Epithelial cell of proximal tubule (primary cell): ENCODE results near the gene NPIPB9. TPM values are rescaled to one million over a fixed set of nuclear protein-coding genes. Genes with fewer than 3 reads are reported as not detected.
A peak's percentile ranks its signal among the peaks of the same experiment; 100 is the strongest.
"Not testable (repeated sequence)": the region's sequence is repeated elsewhere in the genome, so short reads cannot be mapped to it uniquely, and the experiment has no call there.

Experiments used
- DNase-seq: peaks from one replicate; pipeline ENCODE4 v3.0.0-alpha.2; 2011; ENCODE audit warnings: low read depth
- H3K4me3 ChIP-seq: 2 replicates; pipeline ENCODE4 v1.5.1; 2011; ENCODE audit warnings: low read depth, mild to moderate bottlenecking, low read length
- total RNA-seq: library from RNA; depleted of rRNA; stranded (reverse); fragments of >200 nt; gene quantifications from 2 replicates; pipeline ENCODE4 v1.2.3, GENCODE V29; 2015
- TF ChIP-seq, protein P1 (sequence below): conservative IDR thresholded peaks from 2 replicates; pipeline ENCODE4 v1.5.1; 2012; ENCODE audit warnings: low read depth, mild to moderate bottlenecking, low read length

The NPIPB9 gene
- total RNA-seq, 1 donor from 2014 or later = not detected

DNA sequence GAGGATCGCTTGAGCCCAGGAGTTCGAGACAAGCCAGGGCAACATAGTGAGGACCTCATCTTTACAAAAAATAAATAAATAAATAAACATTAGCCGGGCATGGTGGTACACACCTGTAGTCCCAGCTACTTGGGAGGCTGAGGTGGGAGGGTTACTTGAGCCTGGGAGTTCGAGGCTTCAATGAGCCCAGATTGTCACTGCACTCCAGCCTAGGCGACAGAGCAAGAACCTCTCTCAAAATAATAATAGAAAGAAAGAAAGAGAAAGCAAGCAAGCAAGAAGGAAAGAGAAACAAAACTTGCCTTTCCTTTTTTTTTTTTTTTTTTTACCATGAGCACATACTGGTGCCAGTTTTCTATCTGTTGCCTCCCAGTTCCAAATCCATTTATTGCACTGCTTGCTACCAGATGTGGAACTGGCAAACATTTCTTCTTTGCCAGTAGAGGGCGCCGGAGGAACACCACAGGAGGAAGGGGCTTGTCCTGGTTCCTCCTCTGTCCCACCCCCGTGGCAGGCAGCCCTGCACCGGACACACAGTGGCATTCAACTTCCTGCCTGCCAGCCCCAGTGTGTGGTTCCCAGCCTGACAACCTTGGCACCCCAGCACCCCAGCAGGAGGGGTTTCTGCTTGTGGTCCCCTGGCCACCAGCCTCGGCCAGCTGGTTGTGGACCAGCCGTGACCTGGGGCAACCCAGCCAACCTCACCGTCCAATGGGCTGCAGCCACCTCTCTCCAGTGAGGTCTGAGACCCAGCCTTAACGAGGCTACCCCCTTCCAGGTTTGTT, 50.8 kb downstream of the NPIPB9 start:
- peak overlapping the region; percentile 31 for H3K4me3 ChIP-seq
- TF ChIP-seq, protein P1, sequence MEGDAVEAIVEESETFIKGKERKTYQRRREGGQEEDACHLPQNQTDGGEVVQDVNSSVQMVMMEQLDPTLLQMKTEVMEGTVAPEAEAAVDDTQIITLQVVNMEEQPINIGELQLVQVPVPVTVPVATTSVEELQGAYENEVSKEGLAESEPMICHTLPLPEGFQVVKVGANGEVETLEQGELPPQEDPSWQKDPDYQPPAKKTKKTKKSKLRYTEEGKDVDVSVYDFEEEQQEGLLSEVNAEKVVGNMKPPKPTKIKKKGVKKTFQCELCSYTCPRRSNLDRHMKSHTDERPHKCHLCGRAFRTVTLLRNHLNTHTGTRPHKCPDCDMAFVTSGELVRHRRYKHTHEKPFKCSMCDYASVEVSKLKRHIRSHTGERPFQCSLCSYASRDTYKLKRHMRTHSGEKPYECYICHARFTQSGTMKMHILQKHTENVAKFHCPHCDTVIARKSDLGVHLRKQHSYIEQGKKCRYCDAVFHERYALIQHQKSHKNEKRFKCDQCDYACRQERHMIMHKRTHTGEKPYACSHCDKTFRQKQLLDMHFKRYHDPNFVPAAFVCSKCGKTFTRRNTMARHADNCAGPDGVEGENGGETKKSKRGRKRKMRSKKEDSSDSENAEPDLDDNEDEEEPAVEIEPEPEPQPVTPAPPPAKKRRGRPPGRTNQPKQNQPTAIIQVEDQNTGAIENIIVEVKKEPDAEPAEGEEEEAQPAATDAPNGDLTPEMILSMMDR = peak; percentile 51
- not testable (repeated sequence) for DNase-seq

DNA sequence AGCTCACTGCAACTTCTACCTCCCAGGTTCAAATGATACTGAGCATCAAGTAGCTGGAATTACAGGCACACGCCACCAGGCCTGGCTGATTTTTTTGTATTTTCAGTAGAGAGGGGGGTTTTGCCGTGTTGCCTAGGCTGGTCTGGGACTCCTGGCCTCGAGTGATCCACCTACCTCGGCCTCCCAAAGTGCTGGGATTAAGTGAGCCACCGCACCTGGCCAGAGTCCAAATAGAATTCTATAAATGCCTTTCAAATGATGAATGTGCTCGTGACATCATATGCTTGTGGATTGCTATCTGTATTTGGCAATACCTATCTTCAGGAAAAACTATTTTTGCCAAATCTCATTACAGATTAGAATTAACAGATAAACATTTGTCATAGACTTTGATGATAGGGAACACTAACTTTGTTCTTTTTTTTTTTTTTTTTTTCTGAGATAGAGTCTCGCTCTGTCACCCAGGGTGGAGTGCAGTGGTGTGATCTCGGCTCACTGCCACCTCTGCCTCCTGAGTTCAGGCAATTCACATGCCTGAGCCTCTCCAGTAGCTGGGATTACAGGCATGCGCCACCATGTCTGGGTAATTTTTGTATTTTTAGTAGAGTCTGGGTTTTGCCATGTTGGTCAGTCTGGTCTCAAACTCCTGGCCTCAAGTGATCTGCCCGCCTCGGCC, 56.0 kb downstream of the NPIPB9 start:
- H3K4me3 ChIP-seq, DNase-seq: not testable (repeated sequence)

DNA sequence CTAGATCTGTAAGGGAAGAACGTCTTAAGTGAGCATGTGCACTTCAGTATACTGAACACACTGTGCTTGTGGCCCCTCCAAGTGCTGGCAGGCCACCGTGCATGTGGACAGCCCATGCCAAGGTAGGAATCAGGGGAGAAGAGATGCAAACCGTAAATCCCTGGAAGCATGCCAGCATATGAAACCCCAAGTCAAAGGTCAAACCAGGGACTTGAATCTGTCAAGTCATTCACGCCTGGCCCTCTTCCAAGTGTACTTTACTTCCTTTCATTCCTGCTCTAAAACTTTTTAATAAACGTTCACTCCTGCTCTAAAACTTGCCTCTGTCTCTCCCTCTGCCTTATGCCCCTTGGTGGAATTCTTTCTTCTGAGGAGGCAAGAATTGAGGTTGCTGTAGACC, 68.4 kb downstream of the NPIPB9 start:
- no peak overlapping the region for H3K4me3 ChIP-seq
- DNase-seq = no peak
- TF ChIP-seq, protein P1 = no peak

DNA sequence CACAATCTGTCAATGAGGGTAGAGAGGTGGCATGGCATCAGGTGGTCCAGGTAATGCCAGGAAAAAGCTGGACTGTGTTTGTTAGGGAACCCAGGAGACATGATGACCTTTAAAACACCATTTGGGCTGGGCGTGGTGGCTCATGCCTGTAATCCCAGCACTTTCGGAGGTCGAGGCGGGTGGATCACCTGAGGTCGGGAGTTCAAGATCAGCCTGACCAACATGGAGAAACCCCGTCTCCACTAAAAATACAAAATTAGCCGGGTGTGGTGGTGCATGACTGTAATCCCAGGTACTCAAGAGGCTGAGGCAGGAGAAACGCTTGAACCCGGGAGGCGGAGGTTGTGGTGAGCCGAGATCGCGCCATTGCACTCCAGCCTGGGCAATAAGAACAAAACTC, 69.0 kb downstream of the NPIPB9 start:
- DNase-seq, H3K4me3 ChIP-seq: not testable (repeated sequence)

DNA sequence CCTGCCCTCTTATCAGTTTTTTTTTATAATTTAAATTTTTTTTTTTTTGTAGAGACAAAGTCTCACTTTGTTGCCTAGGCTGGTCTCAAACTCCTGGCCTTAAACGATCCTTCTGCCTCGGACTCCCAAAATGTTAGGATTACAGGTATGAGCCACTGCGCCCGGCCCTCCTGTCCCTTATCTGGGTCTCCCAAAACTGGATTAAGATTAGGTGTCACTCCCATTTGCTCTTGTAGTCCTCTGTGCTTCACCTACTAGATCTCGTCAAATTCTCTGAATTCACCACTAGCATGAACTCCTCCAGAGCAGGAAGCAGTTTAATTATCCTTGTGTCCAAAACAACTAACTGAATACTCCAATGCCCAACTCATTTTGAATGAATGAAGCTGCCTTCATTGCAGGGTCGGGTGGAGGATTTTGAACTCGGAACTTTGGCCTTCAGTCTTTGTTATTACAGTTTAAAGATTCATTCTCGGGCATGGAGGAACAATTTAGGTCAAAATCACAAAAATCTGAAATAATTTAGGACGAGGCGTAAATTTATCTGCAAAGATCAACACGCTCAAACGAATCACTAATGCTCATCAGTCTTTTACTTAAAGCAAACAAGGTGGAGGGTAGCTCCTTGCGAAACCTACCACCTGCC, 70.4 kb downstream of the NPIPB9 start:
- TF ChIP-seq, protein P1 = no peak
- no peak for DNase-seq
- peak overlapping the region; percentile 87 for H3K4me3 ChIP-seq

Other genes with a start within 250 kb of the NPIPB9 start
- gene IL27, start 245.0 kb upstream of the NPIPB9 start, total RNA-seq = not detected in 2 replicates
- not detected in 2 replicates for gene NUPR1, start 212.8 kb upstream of the NPIPB9 start, total RNA-seq
- gene SGF29, start 197.9 kb upstream of the NPIPB9 start, total RNA-seq = 17.4 and 18.7 TPM in 2 replicates
- gene SULT1A2, start 154.7 kb upstream of the NPIPB9 start, total RNA-seq = 0.17 TPM in 1 of 2 replicates, not detected in the other
- gene SULT1A1, start 141.7 kb upstream of the NPIPB9 start, total RNA-seq = 0.72 and 8.6 TPM in 2 replicates
- not detected in 2 replicates for gene NPIPB8, start 113.7 kb upstream of the NPIPB9 start, total RNA-seq
- gene EIF3C, start 40.3 kb upstream of the NPIPB9 start, total RNA-seq = 178 and 287 TPM in 2 replicates
- 51.1 and 79.0 TPM in 2 replicates for gene ATXN2L, start 71.2 kb downstream of the NPIPB9 start, total RNA-seq
- gene TUFM, start 94.6 kb downstream of the NPIPB9 start, total RNA-seq = 174 and 250 TPM in 2 replicates
- gene SH2B1, start 112.1 kb downstream of the NPIPB9 start, total RNA-seq = 22.4 and 23.4 TPM in 2 replicates
- gene ATP2A1, start 126.7 kb downstream of the NPIPB9 start, total RNA-seq = 0.14 and 0.92 TPM in 2 replicates
- 35.2 and 40.8 TPM in 2 replicates for gene RABEP2, start 173.5 kb downstream of the NPIPB9 start, total RNA-seq
- gene CD19, start 180.2 kb downstream of the NPIPB9 start, total RNA-seq = 0.07 TPM in 1 of 2 replicates, not detected in the other
- 24.7 and 35.1 TPM in 2 replicates for gene NFATC2IP, start 199.2 kb downstream of the NPIPB9 start, total RNA-seq
- 51.7 and 58.1 TPM in 2 replicates for gene SPNS1, start 223.0 kb downstream of the NPIPB9 start, total RNA-seq
- 2.0 and 2.1 TPM in 2 replicates for gene LAT, start 233.3 kb downstream of the NPIPB9 start, total RNA-seq